Measurements from ENCODE around the gene TRAF3.
"Not testable (repeated sequence)": the region's sequence is repeated elsewhere in the genome, so short reads cannot be mapped to it uniquely, and the experiment has no call there.

Gene TRAF3

GRCh38 chr14:102809870-102810269, 32.6 kb downstream of the TRAF3 start:
- DNase-seq = no peak

- no peak for DNase-seq
Measured at GRCh38 chr14:102810523-102810922, 33.3 kb downstream of the TRAF3 start.

- no peak for DNase-seq
Measured at GRCh38 chr14:102811254-102811963, 34.2 kb downstream of the TRAF3 start.

- DNase-seq = no peak
Measured at GRCh38 chr14:102811971-102812370, 34.7 kb downstream of the TRAF3 start.

GRCh38 chr14:102813691-102814090, 36.4 kb downstream of the TRAF3 start:
- DNase-seq = no peak

- DNase-seq = no peak
Measured at GRCh38 chr14:102817318-102817717, 40.1 kb downstream of the TRAF3 start.

GRCh38 chr14:102817942-102818940, 41.0 kb downstream of the TRAF3 start:
- no peak for DNase-seq

GRCh38 chr14:102819176-102819628, 42.0 kb downstream of the TRAF3 start:
- peak; percentile 63 for DNase-seq

GRCh38 chr14:102819747-102820330, 42.6 kb downstream of the TRAF3 start:
- DNase-seq = peak; percentile 20

- DNase-seq = peak; percentile 24
Measured at GRCh38 chr14:102821252-102821651, 44.0 kb downstream of the TRAF3 start.

GRCh38 chr14:102822311-102822863, 45.1 kb downstream of the TRAF3 start:
- DNase-seq = peak; percentile 23

GRCh38 chr14:102822887-102823286, 45.6 kb downstream of the TRAF3 start:
- DNase-seq = not testable (repeated sequence)

- DNase-seq = no peak
Measured at GRCh38 chr14:102823546-102823945, 46.3 kb downstream of the TRAF3 start.

GRCh38 chr14:102824832-102825231, 47.6 kb downstream of the TRAF3 start:
- no peak for DNase-seq

GRCh38 chr14:102825307-102826095, 48.3 kb downstream of the TRAF3 start:
- DNase-seq = no peak

GRCh38 chr14:102826161-102826560, 48.9 kb downstream of the TRAF3 start:
- no peak for DNase-seq

- no peak for DNase-seq
Measured at GRCh38 chr14:102826751-102827675, 49.8 kb downstream of the TRAF3 start.

GRCh38 chr14:102827716-102828115, 50.5 kb downstream of the TRAF3 start:
- no peak for DNase-seq

GRCh38 chr14:102828151-102828550, 50.9 kb downstream of the TRAF3 start:
- no peak for DNase-seq

GRCh38 chr14:102829016-102829548, 51.8 kb downstream of the TRAF3 start:
- no peak for DNase-seq
